Fibroblast of the aortic adventitia (primary cell): ENCODE data around the gene CDNF. TPM values are rescaled to one million over a fixed set of nuclear protein-coding genes. Genes with fewer than 3 reads are reported as not detected.
"Not testable (repeated sequence)": the region's sequence is repeated elsewhere in the genome, so short reads cannot be mapped to it uniquely, and the experiment has no call there.

Experiments
- DNase-seq: peaks from one replicate; pipeline ENCODE4 v3.0.0-alpha.2; 2010; ENCODE audit warnings: low read depth
- H3K4me3 ChIP-seq: 2 replicates; pipeline ENCODE4 v1.5.1; 2011; ENCODE audit warnings: low read depth, mild to moderate bottlenecking, control low read depth, low read length, moderate library complexity
- total RNA-seq: library from RNA; depleted of rRNA; stranded (reverse); fragments of >200 nt; gene quantifications from 2 replicates; pipeline ENCODE4 v1.2.3, GENCODE V29; 2012; ENCODE audit warnings: low replicate concordance
- TF ChIP-seq, protein P1 (sequence below): IDR thresholded peaks from 2 replicates; pipeline ENCODE4 v1.5.1; 2011; ENCODE audit warnings: mild to moderate bottlenecking, low read length, control low read depth, inconsistent platforms; ENCODE audit not compliant: insufficient read depth

CDNF gene
- total RNA-seq, 1 donor: 1.2 TPM

DNA sequence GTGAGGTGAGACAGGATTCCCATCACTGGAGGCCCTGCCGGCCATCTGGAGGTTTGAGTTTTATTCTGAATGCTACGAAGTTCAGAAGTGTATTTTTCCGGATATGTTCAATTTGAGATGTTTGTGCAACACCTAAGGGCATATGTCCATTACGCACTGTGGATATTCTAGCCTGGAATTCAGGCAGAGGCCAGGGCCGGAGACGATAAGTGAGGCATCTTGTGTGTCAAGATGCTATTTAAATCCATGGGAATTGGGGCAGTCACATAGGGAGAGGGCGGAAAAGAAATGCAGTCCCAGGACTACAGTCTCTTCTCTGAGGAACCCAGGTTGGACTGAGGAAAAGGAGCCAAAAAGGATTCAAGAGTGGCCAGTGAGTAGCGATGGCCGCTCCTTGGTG is 38.9 kb upstream of the CDNF start:
- TF ChIP-seq, protein P1, sequence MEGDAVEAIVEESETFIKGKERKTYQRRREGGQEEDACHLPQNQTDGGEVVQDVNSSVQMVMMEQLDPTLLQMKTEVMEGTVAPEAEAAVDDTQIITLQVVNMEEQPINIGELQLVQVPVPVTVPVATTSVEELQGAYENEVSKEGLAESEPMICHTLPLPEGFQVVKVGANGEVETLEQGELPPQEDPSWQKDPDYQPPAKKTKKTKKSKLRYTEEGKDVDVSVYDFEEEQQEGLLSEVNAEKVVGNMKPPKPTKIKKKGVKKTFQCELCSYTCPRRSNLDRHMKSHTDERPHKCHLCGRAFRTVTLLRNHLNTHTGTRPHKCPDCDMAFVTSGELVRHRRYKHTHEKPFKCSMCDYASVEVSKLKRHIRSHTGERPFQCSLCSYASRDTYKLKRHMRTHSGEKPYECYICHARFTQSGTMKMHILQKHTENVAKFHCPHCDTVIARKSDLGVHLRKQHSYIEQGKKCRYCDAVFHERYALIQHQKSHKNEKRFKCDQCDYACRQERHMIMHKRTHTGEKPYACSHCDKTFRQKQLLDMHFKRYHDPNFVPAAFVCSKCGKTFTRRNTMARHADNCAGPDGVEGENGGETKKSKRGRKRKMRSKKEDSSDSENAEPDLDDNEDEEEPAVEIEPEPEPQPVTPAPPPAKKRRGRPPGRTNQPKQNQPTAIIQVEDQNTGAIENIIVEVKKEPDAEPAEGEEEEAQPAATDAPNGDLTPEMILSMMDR: no peak
- H3K4me3 ChIP-seq: peak overlapping the region; percentile 96
- DNase-seq: no peak

DNA sequence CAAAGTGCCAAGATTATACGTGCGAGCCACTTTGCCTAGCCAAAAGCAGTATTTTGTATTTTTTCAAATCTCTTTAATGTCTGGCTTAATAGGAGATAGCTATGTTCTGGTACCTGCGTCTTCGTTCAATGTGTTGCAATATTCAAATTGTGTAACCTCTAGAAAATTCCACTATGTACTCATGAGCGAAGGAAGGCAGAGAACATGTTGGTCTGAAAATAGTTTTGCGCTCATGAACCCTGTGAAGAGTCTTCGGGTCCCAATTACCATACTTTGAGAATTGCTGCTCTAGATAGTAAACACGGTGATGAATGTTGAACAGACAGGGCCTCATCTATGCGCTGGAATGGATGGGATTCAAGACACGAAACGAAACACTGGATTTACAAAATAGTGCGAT is 38.1 kb upstream of the CDNF start:
- H3K4me3 ChIP-seq: no peak overlapping the region
- DNase-seq: no peak
- TF ChIP-seq, protein P1: no peak

DNA sequence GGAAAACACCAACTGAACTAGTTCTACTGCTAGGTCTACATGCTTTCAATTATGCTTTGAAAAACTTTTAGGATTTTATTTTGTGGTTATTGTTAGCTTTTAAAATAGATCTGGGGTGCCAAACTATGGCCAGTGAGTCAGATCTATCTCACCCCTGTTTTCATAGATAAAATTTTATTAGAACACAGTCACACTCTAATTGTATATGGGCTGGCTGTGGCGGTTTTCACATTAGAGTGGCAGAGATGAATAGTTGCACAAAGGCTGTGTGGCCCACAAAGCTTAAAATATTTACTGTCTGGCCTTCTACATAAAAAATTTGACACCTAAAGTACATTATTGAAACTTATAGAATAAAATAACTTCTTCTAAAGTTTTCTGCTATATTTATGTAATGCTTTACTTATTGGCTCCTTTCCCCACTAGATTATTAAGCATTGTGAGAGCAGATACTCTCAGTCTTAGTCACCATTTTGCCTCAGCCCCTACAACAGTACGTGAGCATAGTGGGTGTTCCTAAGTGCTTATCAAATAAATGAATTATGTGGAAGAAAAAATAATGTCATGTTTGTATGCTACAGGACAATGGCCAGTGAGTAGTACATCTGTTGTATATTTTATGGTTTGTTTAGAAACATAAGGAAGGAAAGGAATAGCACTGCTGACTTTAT is 35.4 kb upstream of the CDNF start:
- peak; percentile 85 for DNase-seq
- no peak overlapping the region for H3K4me3 ChIP-seq
- TF ChIP-seq, protein P1: no peak

DNA sequence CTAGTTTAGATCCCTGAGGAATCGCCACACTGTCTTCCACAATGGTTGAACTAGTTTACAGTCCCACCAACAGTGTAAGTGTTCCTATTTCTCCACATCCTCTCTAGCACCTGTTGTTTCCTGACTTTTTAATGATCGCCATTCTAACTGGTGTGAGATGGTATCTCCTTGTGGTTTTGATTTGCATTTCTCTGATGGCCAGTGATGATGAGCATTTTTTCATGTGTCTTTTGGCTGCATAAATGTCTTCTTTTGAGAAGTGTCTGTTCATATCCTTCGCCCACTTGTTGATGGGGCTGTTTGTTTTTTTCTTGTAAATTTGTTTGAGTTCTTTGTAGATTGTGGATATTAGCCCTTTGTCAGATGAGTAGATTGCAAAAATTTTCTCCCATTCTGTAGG is 27.0 kb upstream of the CDNF start:
- H3K4me3 ChIP-seq, DNase-seq: not testable (repeated sequence)

DNA sequence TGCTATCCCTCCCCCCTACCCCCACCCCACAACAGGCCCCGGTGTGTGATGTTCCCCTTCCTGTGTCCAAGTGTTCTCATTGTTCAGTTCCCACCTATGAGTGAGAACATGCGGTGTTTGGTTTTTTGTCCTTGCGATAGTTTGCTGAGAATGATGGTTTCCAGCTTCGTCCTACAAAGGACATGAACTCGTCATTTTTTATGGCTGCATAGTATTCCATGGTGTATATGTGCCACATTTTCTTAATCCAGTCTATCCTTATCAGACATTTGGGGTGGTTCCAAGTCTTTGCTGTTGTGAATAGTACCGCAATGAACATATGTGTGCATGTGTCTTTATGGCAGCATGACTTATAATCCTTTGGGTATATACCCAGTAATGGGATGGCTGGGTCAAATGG is 26.6 kb upstream of the CDNF start:
- not testable (repeated sequence) for DNase-seq

DNA sequence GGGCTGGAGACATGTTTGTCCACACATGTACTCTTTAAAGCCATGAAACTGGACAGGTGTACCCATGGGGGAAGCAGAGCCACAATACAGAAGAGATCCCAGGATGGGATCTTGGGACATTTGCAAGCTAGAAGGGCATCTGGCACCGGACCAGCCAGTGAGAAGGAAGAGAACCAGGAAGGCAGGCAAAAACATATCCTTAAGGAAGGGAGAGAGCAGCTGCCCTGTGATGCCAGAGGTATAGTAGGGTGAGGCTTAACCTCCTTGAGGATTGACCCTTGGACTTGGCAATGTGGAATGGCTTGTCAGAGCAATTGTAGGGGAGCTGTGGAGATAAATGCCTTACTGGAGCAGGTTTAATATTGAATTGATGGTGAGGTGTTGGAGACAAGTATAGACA is 23.0 kb upstream of the CDNF start:
- DNase-seq: no peak
- TF ChIP-seq, protein P1: no peak
- H3K4me3 ChIP-seq: no peak overlapping the region

More for the DNA sequence above, 26.6 kb upstream of the CDNF start:
- not testable (repeated sequence) for H3K4me3 ChIP-seq

DNA sequence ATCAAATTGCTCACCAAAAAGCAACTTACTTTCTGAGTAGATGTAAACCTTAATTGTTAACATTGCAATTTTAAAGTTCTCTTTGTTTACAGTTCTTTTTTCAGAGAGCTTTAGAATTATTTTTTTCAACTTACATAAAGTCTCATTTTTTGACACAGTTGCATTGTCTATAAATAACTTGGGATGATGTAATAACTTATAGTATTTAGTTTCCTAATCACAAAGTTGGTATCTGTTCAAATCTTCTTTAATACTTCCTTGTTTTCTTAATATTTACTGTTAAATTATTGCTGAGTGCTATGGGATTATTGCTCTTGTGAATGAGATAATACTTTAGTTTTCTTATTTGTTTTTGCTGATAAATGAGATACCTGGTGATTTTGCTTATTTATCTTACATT is 21.9 kb upstream of the CDNF start:
- DNase-seq: peak; percentile 18
- TF ChIP-seq, protein P1: no peak
- H3K4me3 ChIP-seq: no peak overlapping the region

DNA sequence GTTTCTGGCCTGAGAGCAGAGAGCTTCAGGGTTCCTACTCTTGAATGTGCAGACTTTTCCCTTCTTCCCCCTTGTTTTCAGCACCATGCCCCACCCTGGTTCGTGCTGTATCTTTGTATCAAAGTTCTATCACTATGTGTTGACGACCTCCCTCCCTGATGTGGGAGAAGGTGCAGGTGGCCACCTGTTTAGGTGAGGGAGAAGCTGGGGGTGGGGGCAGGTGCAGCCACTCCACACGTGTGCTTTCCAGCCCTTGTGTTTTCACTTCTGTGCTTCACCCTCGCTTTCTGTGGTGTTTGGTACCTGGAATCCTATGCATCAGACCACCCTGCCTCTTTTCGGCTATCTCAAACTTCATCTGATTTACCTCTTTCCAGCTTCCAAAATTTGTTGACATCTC is 21.2 kb upstream of the CDNF start:
- DNase-seq: no peak
- no peak overlapping the region for H3K4me3 ChIP-seq
- TF ChIP-seq, protein P1: no peak
